Brain pericyte (primary cell): ENCODE data around the gene DSEL.

Experiments used
- DNase-seq: peaks from one replicate; pipeline ENCODE4 v3.0.0-alpha.2; 2012; ENCODE audit warnings: low read depth, low spot score

The DSEL gene

DNA sequence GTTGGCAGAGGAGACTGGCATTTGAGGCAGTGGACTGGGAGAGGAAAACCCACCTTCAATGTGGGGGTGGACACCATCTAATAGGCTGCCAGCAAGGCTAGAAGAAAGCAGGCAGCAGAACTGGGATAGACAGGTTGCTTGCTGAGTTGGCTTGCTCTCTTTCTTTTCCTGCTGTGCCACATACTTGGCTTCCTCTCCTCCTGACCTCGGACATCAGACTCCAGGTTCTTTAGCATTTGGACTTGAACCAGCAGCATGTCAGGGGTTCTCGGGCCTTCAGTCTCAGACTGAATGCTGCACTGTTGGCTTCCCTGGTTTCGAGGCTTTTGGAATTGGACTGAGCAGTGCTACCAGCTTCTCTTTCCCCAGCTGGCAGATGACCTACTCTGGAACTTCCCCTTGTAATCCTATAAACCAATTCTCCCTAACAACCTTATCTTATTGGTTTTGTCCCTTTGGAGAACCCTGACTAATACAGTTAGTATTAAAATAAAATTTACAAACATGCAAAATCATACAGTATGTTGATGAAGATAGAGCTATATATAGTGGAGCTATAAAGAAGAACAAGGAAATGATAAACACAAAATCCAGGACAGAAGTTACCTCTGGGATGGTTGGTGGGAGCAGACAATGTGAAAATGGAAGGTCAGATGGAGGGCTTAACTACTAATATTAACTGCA is 15.9 kb downstream of the DSEL start:
- DNase-seq = no peak

DNA sequence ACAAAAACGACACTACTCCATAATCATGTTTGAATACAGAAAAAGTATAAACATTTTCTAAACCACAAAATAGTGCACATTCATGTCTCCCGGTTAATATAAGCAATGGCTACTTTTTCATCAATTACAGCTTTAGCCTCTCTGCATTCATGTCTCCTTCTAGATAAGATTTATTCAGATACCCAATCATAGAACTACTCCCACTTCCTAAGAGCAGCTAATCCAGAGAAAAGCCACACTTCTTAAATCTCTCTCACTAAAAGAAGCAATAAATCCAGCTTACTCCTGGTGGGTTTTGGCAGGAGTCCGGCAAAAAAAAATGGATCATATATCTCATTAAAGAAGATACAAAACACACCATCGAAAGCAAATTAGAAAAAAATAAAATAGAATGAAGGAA is 20.1 kb downstream of the DSEL start:
- no peak for DNase-seq

DNA sequence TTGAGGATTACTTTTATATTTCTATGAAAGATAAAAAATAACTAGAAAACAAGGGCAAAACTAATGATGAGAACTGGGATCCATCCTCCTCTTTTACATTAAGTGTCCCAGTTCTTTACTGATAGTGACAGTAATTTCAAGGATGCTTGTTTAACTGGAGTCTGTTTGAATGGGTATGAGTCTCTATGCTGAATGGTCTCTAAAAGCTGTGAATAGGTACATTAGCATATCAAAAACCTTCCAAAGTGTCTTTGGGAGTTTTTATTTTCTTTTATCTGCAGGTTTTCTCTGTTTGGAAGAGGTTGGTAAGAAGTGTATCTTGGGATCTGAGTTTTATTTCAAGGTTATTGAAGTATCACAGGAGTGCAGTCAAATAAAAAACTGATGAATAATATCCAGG is 30.0 kb downstream of the DSEL start:
- no peak for DNase-seq

DNA sequence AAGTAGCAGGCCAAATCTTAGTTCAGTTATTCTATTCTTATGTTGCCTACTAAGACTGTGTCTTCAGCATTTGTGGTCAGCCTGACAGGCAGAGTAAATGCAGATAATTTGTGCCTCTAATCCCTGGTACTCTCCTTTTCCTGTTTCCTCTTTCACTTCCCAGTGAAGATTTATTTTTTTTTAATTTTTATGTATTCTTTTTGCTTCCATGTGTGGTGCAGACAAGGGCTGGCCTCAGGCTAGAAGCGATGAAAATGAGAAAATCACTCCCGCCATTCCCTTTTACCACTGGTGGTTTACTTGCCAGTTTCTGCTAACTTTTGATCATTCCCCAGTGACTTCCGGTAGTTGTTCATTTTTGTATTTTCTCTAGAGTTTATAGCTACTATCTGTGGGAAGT is 30.9 kb downstream of the DSEL start:
- DNase-seq = no peak

DNA sequence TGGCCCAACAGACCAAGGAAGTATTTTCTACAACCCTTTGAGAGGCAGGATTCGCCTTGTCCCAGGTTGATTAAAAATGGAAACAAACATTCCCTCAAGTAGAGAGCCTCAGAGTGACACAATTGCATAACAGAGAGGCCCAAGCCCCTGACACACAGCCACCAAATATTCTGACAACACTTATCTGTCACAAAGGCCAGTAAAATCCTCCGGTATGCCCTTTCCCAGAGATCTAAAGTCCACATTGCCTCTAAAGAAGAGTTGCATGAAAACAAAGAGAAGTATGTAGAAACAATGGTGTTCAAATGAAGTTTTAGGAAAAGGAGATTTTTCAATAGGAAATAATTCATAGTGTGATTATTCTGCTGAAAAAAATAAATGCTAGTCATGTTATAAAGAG is 32.1 kb downstream of the DSEL start:
- DNase-seq = no peak

DNA sequence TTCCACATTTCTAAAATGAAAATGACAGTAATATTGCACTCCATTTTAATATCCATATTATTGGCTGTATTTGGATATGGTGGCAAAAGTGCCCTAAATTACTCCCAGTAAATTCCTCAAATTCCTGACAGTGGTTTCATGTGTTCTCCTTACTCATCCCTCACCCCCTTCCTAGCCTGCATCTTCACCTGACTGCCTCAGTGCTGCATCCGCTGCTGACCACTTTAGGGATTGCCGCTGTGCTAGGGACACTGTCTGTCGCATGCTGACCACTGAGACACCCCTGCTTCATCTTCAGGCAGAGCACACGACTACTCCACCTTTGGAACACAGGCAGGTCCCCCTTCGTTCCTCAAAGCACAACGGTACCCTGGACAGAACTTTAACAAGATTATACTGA is 32.6 kb downstream of the DSEL start:
- no peak for DNase-seq

DNA sequence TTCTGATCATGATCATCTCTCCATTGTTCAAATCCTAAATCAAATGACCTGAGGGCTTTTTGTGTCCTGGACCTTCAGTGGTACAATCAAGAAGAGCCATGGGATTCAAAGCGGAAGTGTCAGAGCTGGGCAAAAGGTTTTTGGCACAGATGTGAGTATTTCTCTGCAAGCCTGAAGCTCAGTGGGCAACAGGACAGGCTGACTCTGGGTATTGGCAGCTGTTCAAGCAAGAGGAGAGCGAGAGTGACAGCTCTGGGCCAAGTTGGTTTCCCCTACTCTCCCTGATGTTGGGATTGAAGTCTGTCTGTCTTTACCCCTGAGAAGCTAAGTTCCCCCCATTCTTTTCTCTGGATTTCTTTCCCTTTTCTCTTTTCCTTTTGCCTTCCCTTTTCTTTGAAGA is 33.3 kb downstream of the DSEL start:
- no peak for DNase-seq

DNA sequence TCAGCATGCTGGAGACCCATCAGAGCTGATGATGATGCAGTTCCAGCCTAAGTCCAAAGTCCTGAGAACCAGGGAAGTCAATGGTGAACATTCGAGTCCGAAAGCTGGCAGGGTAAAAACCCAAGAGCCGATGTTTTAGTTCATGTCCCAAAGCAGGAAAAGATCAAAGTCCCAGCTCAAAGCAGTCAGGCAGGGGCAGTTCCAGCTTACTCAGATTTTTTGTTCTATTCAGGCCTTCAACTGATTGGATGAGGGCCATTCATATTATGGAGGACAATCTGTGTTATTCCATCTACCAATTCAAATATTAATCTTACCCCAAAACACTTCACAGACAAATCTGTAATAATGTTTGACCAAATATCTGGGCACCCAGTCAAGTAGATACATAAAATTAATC is 38.3 kb downstream of the DSEL start:
- no peak for DNase-seq

DNA sequence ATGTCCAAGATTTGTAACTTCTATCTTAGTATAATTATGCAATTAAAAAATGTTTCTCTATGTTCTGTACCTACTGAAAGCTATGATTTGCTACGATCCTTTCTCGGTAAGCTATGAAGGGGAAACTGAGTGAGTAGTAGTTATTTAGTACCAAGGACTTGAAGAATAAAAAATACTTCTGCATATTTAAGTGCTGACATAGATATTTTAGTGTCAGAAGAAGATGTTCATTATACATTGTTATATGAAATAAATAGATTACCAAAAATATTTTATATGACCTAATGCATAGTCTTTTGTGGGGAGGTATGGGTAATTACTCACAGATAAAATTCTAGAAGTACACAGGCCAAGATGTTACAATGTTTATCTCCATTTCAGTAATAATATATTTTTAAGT is 39.0 kb downstream of the DSEL start:
- DNase-seq = no peak

DNA sequence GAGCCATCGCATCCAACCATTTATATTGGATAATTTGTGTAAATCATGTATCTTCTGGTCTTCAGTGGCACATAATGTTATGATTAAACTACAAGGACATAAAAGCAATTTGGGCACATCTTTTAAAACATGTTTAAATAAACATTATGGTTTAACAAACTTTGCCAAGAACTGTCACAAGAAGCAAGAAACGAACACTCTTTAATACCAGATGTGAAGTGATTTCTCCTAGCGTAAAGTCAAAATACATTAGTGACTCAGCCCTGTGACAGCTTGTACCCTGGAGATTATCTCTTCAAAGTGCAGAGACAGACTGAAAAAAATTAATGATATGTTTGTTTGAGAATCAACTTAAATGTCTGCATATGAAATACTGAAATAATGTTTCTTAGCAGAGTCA is 39.9 kb downstream of the DSEL start:
- no peak for DNase-seq

DNA sequence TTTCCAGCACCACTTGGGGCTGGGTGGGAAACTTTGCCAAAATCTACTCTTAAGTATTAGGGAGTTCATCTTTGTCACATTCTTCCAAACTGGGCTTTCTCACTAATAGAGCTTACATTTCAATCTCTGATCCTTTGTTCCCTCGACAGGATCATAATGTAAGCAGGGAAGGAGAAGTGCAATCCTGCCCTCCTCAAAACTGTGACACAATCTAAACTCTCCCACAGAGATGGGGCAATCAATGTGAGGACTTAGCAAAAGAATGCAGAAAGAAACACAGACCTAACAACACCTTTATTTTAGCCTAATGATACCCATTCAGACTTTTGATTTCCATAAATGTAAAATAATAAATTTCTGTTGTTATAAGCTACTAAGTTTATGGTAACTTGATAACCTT is 40.8 kb downstream of the DSEL start:
- no peak for DNase-seq

DNA sequence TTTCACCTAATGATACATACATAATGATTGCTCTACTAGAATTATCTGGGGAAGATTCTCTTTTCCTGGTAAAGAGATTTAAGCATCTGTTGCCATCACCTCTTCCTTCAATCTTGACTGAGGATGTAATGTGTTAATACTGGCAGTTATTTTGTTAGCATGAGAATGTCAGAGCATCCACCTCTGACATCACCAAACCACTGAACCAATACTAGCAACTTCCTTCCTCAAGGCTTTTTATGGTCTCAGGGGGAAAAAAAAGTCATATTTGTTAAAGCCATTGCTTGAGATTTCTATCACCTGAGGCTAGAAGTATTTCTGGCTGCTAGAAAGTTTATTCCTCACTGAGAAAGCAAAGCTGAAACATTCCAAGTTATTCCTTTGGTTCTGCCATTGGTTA is 48.5 kb downstream of the DSEL start:
- DNase-seq = no peak

DNA sequence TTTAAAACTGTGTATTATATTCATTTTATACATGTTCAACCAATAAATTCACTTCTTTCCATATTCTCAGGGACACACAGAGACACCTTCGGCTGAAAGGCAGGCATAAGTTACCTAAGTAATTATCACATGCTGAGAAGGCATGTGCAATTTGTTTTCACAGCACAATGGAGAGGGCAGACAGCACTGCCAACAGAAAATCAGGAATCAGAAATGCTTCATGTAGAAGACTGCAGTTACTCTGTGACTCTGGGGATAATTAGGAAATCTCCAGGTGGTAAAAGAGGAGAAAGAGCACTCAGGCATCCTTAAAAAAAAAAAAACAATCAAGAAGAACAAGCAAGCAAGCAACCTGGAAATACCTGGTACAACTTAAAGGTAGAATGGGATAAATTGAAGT is 49.3 kb downstream of the DSEL start:
- DNase-seq = no peak

DNA sequence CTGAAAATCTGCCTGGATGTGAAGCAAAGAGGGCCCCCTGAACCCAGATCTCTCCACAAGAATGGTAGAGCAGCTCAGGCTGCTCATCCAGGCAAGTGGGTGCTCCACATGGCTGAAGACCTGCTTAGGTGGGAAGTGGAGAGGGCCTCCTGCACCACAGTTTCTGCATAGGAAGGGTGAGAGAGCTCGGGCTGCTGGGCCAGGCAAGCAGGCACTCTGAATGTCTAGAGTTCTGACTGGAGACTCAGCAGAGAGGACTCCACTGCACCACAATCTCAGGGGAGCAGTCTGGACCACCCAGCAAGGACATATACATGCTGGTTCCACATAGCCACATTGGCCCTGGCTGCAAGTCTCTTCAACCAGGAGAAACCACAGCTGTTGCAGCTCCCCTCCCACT is 52.0 kb downstream of the DSEL start:
- DNase-seq = no peak

DNA sequence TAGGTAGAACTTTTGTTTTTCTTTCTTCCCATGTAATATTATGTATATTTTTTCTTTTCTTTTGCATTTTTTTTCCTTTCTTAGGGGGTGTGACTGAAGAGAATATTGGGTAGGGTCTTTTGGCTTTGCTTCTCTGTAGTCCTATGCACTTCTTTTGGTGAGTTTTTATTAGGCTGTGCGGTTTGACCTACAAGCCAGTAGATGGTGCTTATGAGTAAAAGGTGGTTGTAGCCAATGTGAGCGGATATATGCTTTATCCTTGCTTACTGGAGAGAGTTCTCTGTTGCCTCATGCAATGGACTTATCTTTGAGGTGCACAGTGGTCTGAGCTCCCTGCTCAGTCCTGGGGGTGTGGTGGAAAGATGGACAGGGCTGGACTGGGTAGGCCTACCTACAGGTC is 52.7 kb downstream of the DSEL start:
- no peak for DNase-seq

DNA sequence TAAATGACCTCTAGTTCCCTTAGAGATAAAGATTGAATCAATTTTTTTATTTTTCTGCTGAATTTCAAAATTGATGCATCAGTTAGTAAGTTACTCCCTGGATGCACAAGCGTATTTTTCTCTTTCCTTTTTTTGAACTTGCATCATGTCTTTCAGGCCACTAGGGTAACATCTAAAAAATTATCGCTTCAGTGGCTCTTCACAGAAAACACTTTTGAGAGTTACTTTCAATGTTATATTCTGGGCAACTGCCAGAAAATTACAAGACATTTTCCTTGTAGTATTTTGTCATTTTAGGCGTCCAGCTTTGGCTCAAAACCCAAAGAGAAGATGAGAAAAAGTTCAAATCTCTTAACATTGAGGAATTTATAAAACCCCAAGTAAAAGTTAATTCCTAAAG is 59.8 kb downstream of the DSEL start:
- DNase-seq = no peak
